ENCODE measurements around the gene LDLRAD4.

DNA sequence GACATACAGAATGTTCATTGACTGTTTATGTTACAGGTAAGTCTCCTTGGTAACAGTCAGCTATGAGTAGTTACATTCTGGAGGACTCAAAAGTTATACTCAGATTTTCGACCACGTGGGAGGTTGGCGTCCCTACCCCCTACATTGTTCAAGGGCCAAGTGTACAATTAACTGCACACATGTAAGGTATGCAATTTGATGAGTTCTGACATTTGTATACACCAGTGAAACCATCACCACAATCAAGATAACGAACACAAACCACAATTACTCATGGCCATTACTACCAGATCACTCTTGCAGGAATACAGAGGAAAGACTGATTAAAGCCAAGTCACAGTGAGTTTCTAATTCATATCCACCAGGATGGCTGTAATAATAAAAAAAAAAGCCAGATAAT lies 39.6 kb upstream of the LDLRAD4 start:
- TF ChIP-seq, protein P1, sequence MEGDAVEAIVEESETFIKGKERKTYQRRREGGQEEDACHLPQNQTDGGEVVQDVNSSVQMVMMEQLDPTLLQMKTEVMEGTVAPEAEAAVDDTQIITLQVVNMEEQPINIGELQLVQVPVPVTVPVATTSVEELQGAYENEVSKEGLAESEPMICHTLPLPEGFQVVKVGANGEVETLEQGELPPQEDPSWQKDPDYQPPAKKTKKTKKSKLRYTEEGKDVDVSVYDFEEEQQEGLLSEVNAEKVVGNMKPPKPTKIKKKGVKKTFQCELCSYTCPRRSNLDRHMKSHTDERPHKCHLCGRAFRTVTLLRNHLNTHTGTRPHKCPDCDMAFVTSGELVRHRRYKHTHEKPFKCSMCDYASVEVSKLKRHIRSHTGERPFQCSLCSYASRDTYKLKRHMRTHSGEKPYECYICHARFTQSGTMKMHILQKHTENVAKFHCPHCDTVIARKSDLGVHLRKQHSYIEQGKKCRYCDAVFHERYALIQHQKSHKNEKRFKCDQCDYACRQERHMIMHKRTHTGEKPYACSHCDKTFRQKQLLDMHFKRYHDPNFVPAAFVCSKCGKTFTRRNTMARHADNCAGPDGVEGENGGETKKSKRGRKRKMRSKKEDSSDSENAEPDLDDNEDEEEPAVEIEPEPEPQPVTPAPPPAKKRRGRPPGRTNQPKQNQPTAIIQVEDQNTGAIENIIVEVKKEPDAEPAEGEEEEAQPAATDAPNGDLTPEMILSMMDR (conservative IDR thresholded peaks at IDR 0.05) = no peak
- TF ChIP-seq ZFX (IDR thresholded peaks at IDR 0.05) = no peak
